ENCODE data around the gene PADI1.

The PADI1 gene

DNA sequence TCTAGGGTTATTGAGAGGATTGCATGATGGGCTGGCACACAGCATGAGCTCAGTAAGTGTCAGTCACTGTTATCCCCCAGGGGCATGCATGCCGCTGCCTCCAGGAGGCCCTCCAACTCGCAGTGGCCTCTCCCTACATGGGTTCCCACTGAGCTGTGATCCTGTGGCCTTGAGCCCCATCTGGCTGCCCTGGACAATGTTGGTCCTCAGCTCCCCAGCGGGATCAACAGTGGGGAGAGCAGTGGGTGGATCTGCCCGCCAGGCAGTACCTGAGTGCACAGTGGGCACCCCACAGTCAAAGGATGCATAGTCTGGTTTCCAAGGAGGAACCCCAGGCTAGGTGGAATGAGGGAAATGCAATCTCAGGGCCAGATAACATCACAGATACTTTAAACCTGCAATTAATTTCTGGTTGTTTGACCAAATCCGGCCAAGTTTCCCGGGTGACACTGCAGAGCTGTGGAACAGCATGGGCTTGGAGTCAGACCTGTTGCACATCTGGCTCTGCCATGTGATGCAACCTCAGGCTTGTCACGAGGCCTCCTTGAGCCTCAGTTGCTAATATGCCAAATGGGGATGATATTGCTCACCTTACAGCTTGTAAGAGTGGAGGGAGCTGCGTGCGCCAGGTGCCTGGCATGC is 53.3 kb downstream of the PADI1 start:
- Histone ChIP-seq H3K9ac (ENCODE audit: low read length) (no peak overlapping the region), H3K9me3 (ENCODE audit: insufficient read depth, low read length) (no peaks in the 10 kb centered on the region), H3K9me2 (replicated peaks; ENCODE audit: insufficient read depth, low read length) (no peaks in the 10 kb centered on the region), H3K4me3 (ENCODE audit: insufficient read depth, low read length, poor library complexity, severe bottlenecking) (no peak overlapping the region), H3F3A (ENCODE audit: insufficient read depth) (no peaks in the 10 kb centered on the region), H3K36me3 (ENCODE audit: low read length) (no peaks in the 10 kb centered on the region), H3K4me2 (ENCODE audit: low read depth, low read length, poor library complexity, severe bottlenecking) (no peak overlapping the region), H3K27me3 (ENCODE audit: low read length) (no peaks in the 10 kb centered on the region), H4K20me1 (ENCODE audit: low read depth, low read length) (no peaks in the 10 kb centered on the region), H3K27ac (ENCODE audit: low read depth, low read length) (no peak overlapping the region), H2AFZ (ENCODE audit: low read depth, low read length, severe bottlenecking) (no peak overlapping the region), H3K79me2 (ENCODE audit: insufficient read depth, low read length) (no peaks in the 10 kb centered on the region)
- TF ChIP-seq, protein P1, sequence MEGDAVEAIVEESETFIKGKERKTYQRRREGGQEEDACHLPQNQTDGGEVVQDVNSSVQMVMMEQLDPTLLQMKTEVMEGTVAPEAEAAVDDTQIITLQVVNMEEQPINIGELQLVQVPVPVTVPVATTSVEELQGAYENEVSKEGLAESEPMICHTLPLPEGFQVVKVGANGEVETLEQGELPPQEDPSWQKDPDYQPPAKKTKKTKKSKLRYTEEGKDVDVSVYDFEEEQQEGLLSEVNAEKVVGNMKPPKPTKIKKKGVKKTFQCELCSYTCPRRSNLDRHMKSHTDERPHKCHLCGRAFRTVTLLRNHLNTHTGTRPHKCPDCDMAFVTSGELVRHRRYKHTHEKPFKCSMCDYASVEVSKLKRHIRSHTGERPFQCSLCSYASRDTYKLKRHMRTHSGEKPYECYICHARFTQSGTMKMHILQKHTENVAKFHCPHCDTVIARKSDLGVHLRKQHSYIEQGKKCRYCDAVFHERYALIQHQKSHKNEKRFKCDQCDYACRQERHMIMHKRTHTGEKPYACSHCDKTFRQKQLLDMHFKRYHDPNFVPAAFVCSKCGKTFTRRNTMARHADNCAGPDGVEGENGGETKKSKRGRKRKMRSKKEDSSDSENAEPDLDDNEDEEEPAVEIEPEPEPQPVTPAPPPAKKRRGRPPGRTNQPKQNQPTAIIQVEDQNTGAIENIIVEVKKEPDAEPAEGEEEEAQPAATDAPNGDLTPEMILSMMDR (IDR thresholded peaks at IDR 0.05; ENCODE audit: insufficient read depth, low read length, poor library complexity, severe bottlenecking) = no peak
- TF ChIP-seq EZH2phosphoT487 (conservative IDR thresholded peaks at IDR 0.05; ENCODE audit: low read length) = no peak

DNA sequence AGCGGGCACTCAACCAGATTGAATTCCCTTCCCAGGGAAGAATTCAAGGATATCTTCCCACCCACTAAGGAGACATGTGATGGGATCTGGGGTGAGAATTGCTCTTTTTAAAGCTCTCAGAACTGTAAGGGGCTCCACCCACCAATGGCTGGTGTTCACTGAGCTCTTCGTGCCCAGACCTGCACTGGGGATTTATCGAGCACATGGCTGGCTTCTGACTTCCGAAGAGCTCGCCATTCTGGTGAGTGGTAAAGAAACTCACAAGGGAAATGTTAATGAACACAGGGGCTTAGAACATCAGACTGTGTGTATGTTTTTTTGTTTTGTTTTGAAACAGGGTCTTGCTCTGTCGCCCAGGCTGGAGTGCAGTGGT is 53.8 kb downstream of the PADI1 start:
- no peaks in the 10 kb centered on the region for H3F3A ChIP-seq (ENCODE audit: insufficient read depth)
- TF ChIP-seq, protein P1 (IDR thresholded peaks at IDR 0.05; ENCODE audit: insufficient read depth, low read length, poor library complexity, severe bottlenecking) = no peak
- TF ChIP-seq EZH2phosphoT487 (conservative IDR thresholded peaks at IDR 0.05; ENCODE audit: low read length) = no peak
- H3K36me3 ChIP-seq (ENCODE audit: low read length) = no peaks in the 10 kb centered on the region
- no peaks in the 10 kb centered on the region for H4K20me1 ChIP-seq (ENCODE audit: low read depth, low read length)
- H3K4me3 ChIP-seq (ENCODE audit: insufficient read depth, low read length, poor library complexity, severe bottlenecking) = no peak overlapping the region
- H3K9ac ChIP-seq (ENCODE audit: low read length) = no peak overlapping the region
- H3K9me3 ChIP-seq (ENCODE audit: insufficient read depth, low read length) = no peaks in the 10 kb centered on the region
- H3K27me3 ChIP-seq (ENCODE audit: low read length) = no peaks in the 10 kb centered on the region
- no peaks in the 10 kb centered on the region for H3K9me2 ChIP-seq (replicated peaks; ENCODE audit: insufficient read depth, low read length)
- no peak overlapping the region for H3K4me2 ChIP-seq (ENCODE audit: low read depth, low read length, poor library complexity, severe bottlenecking)
- no peak overlapping the region for H3K27ac ChIP-seq (ENCODE audit: low read depth, low read length)
- H2AFZ ChIP-seq (ENCODE audit: low read depth, low read length, severe bottlenecking) = no peak overlapping the region
- H3K79me2 ChIP-seq (ENCODE audit: insufficient read depth, low read length) = no peaks in the 10 kb centered on the region

DNA sequence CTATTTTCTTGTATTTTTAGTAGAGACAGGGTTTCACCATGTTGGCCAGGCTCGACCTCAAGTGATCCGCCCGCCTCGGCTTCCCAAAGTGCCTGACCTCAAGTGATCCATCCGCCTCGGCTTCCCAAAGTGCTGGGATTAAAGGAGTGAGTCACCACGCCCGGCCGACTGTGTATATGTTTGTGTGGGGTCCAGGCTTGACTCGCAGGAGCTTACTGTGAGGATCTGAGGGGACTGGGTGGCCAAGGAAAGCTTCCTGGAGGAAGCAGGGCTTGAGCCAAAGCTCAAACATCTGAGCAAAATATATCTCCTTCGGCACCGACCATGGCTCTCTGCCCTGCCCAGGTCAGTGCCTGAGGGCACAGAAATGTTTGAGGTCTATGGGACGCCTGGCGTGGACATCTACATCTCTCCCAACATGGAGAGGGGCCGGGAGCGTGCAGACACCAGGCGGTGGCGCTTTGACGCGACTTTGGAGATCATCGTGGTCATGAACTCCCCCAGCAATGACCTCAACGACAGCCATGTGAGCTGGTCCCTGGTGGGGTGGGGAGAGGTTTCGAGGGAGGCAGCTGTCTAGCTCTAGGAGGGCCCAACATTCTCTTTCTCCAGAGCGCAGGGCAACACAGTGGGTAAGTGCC is 54.4 kb downstream of the PADI1 start:
- H3K9me2 ChIP-seq (replicated peaks; ENCODE audit: insufficient read depth, low read length) = no peaks in the 10 kb centered on the region
- no peak overlapping the region for H3K9ac ChIP-seq (ENCODE audit: low read length)
- no peaks in the 10 kb centered on the region for H3K9me3 ChIP-seq (ENCODE audit: insufficient read depth, low read length)
- no peak overlapping the region for H3K4me2 ChIP-seq (ENCODE audit: low read depth, low read length, poor library complexity, severe bottlenecking)
- no peaks in the 10 kb centered on the region for H4K20me1 ChIP-seq (ENCODE audit: low read depth, low read length)
- H2AFZ ChIP-seq (ENCODE audit: low read depth, low read length, severe bottlenecking) = no peak overlapping the region
- H3K36me3 ChIP-seq (ENCODE audit: low read length) = no peaks in the 10 kb centered on the region
- no peaks in the 10 kb centered on the region for H3F3A ChIP-seq (ENCODE audit: insufficient read depth)
- H3K27ac ChIP-seq (ENCODE audit: low read depth, low read length) = no peak overlapping the region
- no peaks in the 10 kb centered on the region for H3K27me3 ChIP-seq (ENCODE audit: low read length)
- H3K4me3 ChIP-seq (ENCODE audit: insufficient read depth, low read length, poor library complexity, severe bottlenecking) = no peak overlapping the region
- H3K79me2 ChIP-seq (ENCODE audit: insufficient read depth, low read length) = no peaks in the 10 kb centered on the region
- no peak for TF ChIP-seq EZH2phosphoT487 (conservative IDR thresholded peaks at IDR 0.05; ENCODE audit: low read length)
- TF ChIP-seq, protein P1 (IDR thresholded peaks at IDR 0.05; ENCODE audit: insufficient read depth, low read length, poor library complexity, severe bottlenecking) = no peak

Data from SU-DHL-6 (cell line).